HFF-Myc (cell line): Measurements from ENCODE around the gene GPS2.

ENCODE experiments used
- DNase-seq: peaks from one replicate; pipeline ENCODE4 v3.0.0-alpha.2; 2011; ENCODE audit warnings: low read depth; ENCODE audit errors: extremely low read depth
- H3K4me3 ChIP-seq: replicated peaks from 2 replicates; pipeline ENCODE4 v1.5.1; 2011; ENCODE audit warnings: low read depth, mild to moderate bottlenecking, control low read depth, low read length
- CTCF ChIP-seq: IDR thresholded peaks from 2 replicates; pipeline ENCODE4 v1.5.1; 2012; ENCODE audit warnings: mild to moderate bottlenecking, low read depth, low read length, control low read depth; ENCODE audit errors: missing control alignments

The GPS2 gene

GRCh38 chr17:7317161-7317803 is 2.1 kb upstream of the GPS2 start:
- TF ChIP-seq CTCF, result no peak
- DNase-seq, result no peak
- H3K4me3 ChIP-seq, result no peak overlapping the region

GRCh38 chr17:7315570-7316235 is 543 bp upstream of the GPS2 start:
- no peak for TF ChIP-seq CTCF
- peak overlapping the region; percentile 66 for H3K4me3 ChIP-seq
- no peak for DNase-seq

- no peak for DNase-seq
- peak overlapping the region; percentile 66 for H3K4me3 ChIP-seq
- TF ChIP-seq CTCF, result no peak
Observed at GRCh38 chr17:7313890-7314718, 1.1 kb downstream of the GPS2 start.

- peak overlapping the region; percentile 66 for H3K4me3 ChIP-seq
- no peak for TF ChIP-seq CTCF
- no peak for DNase-seq
Observed at GRCh38 chr17:7313088-7313889, 1.9 kb downstream of the GPS2 start.

GRCh38 chr17:7312432-7313087 is 2.6 kb downstream of the GPS2 start:
- no peak for TF ChIP-seq CTCF
- H3K4me3 ChIP-seq, result no peak overlapping the region
- no peak for DNase-seq
